HG02642 (cell line): Measurements from ENCODE around the gene DDX47.
"Not testable (repeated sequence)": the region's sequence is repeated elsewhere in the genome, so short reads cannot be mapped to it uniquely, and the experiment has no call there.

Experiments used
- ATAC-seq: cut with Tn5 transposase; IDR thresholded peaks from one replicate; pipeline ENCODE4 v1.9.1; 2021; ENCODE audit warnings: mild to moderate bottlenecking; ENCODE audit not compliant: unreplicated experiment, poor library complexity

The DDX47 gene

DNA sequence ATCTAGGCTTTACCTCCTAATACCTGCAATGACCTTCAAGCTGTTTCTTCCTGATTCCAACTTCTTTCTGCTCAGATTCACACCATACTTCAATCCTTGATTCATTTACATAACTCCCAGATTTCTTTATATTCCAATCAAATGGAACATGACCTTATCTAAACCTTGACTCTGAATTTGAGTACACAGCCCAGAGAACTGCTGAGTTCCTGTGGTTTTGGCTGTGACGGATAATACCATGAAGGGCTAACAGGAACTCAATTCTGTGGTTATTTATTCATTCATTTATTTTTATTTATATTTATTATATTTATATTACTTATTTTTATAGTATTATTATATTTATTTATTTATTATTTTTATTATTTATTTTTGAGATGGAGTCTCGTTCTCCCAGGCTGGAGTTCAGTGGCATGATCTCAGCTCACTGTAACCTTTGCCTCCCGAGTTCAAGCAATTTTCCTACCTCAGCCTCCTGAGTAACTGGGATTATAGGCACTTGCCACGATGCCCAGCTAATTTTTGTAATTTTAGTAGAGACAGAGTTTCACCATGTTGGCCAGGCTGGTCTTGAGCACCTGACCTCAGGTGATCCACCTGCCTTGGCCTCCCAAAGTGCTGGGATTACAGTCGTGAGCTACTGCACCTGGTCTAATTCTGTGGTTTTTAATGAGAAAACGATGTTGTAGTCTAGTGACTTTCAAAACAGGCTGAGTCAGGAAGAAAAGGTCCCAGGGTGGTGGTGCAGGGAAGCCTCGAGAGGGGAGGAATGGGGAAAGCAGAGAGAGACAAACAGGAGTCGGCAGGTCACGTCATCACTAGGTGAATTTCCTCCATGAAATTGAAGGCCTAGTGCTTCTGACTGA is 16.0 kb upstream of the DDX47 start:
- ATAC-seq = no peak

DNA sequence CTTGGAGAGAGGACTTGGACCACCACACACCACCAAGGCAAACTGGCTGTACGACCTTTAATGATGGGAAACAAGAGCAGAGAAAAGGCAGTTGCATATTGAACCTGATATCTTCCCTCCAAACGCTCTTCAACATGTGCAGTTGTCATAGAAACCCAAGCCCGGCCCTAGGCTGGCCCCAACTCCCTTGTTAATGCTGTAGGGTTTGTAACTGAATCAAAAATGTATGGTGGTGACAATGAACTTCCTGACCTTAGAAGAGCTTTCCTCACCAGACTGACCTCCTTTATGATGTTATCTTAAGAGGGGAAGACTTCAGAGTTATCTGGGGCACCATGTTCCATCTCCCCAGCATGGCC is 15.4 kb upstream of the DDX47 start:
- no peak for ATAC-seq

DNA sequence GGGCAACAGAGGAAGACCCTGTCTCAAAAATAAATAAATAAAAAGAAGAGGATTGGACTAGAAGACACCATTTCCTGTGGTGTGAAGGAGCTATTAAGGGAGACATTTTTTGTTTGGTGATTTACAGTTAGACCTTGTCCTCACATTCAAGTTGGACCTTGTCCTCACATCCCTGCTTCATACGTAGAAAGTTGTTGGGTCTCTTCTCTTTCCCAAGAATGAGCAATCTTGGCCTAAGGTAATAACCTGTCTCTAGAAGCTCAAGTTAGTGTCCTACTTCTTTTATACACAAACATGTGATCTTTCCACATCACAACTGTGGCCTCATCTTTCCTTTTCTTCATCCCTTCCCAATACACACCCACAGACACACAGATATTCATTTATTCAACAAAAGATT is 14.7 kb upstream of the DDX47 start:
- ATAC-seq = no peak

DNA sequence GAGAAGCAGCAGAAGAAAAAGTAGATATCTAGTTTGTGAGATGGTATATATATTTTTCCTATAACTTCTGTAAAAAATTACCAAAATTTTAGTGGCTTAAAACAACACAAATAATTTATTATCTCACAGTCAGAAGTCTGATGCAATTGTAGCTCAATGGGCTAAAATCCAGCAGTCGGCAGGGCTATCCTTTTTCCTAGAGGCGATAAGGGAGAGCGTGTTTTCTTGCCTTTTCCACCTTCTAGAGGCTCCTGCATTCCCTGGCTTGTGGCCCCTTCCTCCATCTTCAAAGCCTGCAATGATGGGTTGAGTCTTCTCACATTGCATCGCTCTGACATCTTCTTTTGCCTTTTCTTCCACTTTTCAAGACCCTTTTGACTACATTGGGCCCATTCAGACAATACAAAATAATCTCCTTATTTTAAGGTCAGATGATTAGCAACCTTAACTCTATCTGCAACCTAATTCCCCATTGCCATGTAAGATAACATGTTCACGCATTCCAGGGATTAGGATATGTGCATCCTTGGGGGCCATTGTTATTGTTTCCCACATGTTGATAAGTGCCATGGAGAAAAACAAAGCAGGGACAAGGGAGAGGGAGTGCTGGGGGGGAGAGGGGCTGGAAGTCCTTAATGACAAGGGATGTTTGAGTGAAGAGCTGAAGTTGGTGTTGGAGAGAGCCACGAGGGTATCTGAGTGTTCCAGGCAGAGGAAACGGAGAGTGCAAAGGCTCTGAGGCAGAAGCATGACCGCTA is 13.8 kb upstream of the DDX47 start:
- ATAC-seq = no peak

DNA sequence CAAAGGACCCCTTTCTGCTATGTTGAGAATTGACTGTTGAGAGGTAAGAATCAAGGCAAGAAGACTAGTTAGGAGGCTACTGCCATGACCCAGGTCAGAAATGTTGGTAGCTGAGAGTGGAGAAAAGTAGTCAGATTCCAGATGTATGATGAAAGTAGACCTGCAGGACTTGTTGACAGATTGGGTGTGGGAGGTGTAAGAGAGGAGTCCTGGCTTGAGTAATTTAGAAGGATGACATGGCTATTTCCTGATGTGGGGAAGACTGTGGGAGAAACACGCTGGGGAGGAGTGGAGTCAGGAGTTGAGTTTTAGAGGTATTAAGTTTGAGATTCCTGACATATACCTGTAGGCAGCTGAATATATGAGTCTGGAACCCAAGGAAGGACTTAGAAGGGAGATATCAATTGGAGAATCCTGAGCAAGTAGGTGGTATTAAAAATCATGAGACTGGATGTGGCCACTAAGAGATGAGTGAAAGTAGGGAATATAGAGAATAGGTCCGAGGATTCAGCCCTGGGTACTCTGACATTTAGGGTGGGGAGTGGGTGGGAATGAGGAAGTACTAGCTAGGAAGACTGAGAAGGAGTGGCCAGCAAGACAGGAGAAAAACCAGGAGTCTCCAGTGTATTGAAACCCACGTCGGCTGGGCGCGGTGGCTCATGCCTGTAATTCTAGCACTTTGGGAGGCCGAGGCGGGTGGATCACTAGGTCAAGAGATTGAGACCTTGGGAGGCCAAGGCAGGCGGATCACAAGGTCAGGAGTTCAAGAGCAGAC is 12.6 kb upstream of the DDX47 start:
- ATAC-seq = no peak

DNA sequence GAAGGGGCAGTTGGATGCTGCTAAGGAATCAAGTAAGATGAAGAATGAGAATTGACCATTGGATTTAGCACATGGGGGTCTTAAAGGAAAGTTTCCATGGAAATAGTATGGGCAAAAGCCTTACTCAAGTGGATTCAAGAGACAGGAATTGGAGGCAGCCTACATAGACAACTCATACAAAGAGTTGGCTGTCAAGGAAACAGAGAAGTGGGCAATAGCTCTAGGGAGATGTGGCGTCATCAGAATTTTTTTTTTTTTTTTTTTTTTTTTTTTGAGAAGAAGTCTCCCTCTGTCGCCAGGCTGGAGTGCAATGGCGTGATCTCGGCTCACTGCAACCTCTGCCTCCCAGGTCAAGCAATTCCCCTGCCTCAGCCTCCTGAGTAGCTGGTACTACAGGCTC is 11.5 kb upstream of the DDX47 start:
- ATAC-seq = not testable (repeated sequence)

DNA sequence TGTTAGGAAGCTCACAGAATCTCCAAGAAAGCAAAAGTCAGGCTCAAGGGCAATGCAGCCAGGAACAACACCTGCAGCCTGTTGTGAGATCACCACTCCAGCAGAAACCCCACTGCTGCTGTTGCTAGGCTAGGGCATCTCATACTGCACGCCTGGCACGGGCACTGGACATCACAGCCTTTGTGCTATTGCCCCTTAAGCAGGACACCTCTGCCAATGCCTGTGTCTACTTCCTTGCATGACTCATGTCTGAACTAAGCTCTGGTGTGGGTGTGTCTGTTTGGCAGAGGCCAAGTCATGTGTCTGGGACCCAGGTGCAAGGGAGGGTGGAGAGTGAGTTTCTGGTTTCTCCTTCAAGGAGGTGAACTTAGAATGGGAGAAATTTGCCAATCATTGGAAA is 10.0 kb upstream of the DDX47 start:
- peak; percentile 79 for ATAC-seq

DNA sequence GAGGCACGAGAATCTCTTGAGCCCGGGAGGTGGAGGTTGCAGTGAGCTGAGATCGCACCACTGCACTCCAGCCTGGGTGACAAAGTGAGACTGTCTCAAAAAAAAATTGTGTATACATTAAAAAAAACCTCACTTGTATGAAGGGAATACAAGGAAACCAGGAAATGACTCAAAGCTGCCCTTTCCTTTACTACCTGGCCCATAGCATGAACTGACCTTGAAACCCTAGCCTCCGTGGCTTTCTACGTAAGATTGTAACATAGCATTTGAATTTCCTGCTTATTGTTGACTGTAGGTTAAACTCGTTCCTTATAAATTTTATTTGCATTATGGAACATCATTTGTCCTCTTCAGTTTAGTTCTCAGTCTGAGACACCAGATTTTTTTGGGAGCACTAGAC is 9.1 kb upstream of the DDX47 start:
- ATAC-seq = no peak

DNA sequence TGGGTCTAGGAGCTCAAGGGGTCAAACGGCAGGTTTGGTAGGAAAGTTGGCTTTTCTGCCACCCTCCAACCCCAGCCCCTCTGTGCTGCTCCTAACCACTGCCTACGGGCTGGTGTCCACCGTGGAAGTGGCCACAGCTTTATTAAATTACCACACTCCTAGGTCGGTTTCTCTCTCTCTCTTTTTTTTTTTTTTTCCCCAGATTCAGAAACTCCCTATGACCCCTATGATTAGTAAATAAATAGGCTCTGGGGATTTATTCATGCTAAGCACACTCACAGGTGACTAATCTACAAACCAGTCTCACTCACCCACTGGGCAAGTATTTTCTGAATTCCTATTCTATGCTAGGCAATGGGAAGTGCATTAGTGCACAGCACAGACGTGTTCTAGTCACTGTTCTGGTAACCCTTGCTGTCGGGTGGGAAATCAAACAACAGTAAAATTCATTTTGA is 8.7 kb upstream of the DDX47 start:
- no peak for ATAC-seq

DNA sequence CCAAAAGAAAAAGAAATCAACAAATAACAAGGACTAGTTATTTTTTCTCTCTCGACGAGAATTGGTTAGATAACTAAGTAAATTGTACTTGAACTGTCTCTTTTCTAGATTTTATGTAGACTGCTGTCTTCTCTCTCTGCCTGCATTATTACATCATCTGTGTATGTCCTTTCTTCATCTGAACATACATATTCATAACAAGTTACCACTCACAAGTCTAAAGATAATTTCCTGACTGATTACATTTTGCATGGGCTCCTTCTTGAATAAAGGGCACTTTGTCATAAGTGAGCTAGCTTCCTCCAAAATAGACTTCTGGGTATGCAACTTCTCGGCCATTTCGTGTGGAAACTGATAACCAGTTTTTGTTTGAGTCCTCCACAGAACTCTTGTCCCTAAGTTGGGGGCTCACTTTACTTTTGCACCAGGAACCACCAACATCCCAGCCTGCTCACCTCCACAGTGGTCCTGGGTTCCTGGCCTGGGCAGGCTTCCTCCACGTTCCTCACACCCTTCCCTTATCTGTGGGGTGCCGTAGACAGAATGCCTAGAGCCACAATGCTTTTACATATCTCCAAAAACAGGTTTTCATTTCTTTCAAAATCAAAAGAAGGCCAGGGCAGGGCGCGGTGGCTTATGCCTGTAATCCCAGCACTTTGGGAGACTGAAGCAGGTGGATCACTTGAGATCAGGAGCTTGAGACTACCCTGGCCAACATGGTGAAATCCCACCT is 6.2 kb upstream of the DDX47 start:
- ATAC-seq = no peak

DNA sequence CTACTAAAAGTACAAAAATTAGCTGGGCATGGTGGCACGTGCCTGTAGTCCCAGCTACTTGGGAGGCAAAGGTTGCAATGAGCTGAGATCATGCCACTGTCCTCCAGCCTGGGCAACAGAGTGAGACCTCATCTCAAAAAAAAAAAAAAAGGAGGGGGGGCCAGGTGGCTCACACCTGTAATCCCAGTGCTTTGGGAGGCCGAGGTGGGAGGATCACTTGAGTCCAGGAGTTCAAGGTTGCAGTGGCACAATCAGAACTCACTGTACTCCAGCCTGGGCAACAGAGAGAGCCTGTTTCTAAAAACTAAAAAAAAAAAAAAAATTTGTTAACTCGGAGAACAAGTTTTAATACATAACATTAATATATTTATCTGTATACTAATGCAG is 5.6 kb upstream of the DDX47 start:
- not testable (repeated sequence) for ATAC-seq

DNA sequence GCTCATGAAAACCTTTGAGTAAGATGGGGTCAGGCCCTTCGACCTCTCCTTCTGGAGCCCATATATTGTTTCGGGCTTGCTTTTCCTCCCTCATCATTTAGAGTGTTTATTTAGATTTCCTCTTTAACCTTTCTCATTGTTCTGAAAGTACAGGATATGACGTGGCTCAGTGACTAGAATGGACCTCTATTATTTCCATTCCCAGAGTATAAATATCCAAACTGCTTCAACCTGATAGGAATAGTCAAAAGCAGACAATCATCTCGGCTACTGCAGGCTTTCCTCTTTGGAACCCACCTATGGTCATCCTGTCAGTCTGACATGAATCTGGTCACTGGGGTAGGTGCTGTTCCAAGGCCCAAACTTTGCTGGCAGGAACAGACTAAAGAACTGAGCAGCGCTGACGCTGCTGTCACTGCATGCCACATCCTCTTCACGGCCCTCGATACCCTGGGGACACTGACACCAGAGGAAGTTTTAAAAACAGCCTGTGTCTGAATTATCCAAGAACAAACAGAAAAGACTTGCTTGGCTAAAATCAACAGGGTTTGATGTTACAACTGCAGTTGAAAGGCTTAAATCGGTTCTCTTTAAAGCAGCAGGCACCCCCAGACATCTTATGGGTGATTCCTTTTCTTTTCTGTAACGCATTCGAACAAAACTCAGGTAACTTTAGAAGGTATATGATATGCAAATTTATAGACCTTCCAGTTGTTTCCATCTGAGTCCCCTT is 5.0 kb upstream of the DDX47 start:
- peak; percentile 64 for ATAC-seq

DNA sequence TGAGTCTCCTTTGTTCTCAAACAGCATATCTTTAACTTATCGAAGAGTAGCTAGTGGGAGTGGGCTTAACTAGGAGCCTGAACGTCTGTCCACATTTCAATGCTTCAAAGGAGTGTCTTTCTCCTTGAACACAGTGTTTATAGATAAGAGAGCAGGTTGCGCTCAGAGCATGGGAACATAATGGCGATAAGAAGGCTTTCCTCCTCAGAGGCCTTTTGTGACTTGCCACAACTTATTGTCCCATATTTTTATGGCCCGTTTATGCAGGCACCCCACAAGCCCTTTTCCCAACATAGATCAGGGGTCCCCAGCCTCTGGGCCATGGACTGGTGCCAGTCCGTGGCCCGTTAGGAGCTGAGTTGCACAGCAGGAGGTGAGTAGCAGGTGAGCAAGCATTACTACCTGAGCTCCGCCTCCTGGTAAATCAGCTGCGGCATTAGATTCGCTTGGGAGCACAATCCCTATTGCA is 2.6 kb upstream of the DDX47 start:
- no peak for ATAC-seq

DNA sequence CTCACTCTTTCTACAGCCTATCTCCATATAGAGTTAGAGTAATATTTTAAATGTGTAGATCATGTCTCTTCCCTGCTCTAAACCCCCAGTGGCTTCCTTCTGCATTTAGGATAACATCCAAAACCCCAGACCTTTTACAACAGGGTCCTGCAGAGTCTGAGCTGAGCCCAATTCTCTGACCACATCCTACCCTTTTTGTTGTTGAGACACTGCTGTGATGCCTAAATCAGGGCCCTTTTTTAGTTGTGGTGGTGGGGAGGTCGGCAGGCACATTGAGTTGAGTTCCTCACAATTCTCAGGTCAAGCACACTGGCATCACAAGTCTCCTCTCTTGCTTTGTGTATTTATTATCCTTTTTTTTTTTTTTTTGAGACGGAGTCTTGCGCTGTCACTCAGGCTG is 1.8 kb upstream of the DDX47 start:
- ATAC-seq = no peak

DNA sequence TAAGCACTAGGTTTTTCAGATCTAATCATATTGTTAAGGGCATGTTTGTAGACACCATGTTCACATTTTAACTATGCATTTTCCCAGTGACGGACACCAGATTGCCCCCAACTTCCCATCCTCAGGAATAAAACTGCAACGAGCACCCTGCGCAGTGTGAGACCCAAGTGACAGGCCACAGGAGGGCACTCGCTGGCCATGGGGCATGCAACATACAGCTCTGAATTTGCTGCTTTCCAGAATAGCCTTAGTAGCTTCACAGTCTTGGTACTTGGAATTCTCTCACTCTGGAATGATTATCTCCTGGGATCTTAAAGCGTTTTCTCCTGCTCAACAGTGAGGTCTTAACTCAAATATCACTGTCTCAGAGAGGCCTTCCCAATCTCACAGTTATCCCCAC is 972 bp upstream of the DDX47 start:
- ATAC-seq = no peak

DNA sequence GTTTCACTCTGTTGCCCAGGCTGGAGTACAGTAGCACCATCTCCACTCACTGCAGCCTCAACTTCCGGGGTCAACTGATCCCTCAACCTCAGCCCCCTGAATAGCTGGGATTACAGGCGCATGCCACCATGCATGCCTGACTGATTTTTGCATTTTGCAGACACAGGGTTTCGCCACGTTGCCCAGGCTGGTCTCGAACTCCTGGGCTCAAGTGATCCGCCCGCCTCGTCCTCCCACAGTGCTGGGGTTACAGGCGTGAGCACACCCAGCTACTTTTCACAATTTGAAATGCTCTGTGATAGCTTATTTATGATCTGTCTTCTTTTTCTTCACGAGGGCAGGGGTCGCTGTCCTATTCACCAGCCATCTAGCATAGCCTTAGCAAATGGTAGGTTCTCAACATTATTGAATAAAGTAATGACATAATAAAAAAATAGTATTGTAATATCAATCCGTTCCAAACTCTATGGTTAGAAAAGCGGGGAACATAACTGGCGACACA is 477 bp upstream of the DDX47 start:
- ATAC-seq = no peak

DNA sequence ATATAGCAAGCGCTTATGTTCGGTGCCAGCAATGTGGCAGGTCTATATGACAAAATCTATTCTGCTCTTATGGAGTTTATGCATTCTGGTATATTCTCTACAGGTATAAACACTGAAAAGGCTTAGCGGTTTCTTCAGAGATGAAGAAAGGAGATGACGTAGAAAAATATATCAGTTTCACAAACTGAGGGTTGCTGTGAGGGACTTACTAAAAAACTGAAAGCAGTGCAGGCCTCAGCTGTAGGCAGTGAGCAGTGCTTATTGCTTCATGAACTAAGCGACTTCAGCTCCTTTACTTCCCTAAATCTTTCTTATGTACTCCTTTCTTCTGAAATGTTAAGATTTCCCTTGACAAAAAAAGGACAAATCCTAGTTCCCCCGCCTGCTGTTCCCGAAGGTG is 4.5 kb downstream of the DDX47 start:
- no peak for ATAC-seq

DNA sequence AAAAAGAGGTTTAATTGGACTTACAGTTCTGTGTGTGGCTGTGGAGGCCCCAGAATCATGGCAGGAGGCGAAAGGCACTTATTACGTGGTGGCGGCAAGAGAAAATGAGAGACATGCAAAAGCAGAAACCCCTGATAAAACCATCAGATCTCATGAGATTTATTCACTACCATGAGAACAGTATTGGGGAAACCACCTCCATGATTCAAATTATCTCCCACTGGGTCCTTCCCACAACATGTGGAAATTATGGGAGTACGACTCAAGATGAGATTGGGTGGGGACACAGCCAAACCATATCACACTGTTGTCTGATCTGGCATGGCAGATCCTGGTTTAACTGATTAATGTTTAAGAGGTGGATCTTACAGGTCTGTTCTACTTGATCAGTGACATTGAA is 5.6 kb downstream of the DDX47 start:
- no peak for ATAC-seq

DNA sequence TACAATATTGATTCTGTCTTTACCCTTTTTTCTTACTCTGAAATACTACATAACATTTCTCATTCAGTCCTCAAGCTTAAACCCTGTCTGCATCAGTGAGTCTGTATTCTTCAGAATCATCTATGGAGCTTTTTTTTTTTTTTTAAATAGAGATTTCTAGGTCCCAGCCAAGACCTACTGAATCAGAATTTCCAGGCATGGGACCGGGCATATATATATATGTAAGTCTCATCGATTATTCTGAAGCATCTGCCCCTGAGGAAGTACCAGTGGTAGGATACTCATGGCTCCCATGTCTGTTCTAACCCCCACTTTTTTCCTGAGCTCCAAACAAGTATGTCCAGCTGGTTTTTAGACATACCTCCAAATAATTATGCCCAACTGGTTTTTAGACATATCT is 6.1 kb downstream of the DDX47 start:
- no peak for ATAC-seq
